HG03025 (cell line): ENCODE results near the gene PDIA2.
"Not testable (repeated sequence)": the region's sequence is repeated elsewhere in the genome, so short reads cannot be mapped to it uniquely, and the experiment has no call there.

Source experiments
- ATAC-seq: cut with Tn5 transposase; IDR thresholded peaks from one replicate; pipeline ENCODE4 v1.9.1; 2021; ENCODE audit warnings: mild to moderate bottlenecking, moderate library complexity; ENCODE audit not compliant: unreplicated experiment, low FRiP score

PDIA2 gene

DNA sequence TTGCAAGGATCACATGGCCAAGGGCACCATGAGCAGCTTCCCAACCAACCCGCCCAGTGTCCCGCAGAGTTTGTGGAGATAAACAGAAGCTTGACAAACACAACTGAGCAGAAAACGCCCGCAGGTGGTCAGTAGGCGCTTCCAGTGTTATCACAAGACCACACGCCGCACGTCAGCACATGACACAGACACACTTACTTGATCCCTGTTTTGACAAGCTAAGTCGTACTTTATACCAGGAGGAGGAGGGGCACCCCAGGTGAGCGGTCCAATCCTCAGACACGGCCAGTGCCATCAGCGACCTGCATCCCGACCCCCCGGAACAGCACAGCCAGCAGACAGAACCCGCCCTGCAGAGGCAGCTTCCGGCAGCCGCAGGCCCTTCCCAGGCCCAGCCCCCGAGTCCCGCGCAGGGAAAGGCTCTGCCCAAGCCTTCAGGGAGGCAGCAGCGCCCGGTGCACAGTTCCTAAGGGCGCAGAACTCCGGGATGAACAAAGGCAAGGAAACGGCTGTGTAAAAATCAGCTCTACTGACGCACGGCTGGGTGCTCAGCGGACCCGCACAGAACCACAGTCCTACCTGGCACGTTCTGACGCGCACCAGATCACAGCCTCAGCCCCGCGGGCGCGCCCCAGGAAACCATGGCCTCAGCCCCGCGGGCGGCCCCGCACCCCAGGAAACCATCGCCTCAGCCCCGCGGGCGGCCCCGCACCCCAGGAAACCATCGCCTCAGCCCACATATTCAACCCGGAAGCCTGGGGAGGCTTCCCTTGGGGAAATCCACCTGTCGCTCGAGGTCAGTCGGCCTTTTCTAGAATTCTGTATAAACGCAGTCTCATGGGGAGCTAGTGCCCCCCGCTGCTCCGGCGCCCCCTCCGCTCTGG, 41.7 kb downstream of the PDIA2 start:
- no peak for ATAC-seq

GRCh38 chr16:325375-326145, 42.6 kb downstream of the PDIA2 start:
- ATAC-seq, result no peak

DNA sequence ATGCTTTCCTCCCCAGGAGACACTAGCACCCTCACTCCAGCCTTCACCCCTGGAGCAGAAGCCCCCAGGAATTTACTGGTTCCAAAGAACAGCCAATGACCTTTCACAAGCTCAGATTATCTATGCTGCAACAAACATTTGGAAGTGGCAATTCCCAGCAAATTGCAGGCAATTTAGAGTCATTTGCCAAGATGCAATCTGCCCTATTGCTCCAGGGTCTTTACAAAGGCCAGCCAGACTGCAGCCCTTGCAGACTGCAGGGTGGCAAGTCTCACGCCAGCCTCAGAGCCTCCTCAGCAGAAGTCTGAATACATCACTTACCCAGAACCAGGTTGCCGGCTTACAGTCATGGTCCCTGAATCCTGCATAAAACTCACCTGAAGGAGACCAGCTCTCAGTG, 47.8 kb downstream of the PDIA2 start:
- ATAC-seq, result no peak

GRCh38 chr16:331181-331814, 48.3 kb downstream of the PDIA2 start:
- not testable (repeated sequence) for ATAC-seq

GRCh38 chr16:333406-334094, 50.6 kb downstream of the PDIA2 start:
- ATAC-seq, result no peak

GRCh38 chr16:334164-334832, 51.3 kb downstream of the PDIA2 start:
- ATAC-seq, result not testable (repeated sequence)

DNA sequence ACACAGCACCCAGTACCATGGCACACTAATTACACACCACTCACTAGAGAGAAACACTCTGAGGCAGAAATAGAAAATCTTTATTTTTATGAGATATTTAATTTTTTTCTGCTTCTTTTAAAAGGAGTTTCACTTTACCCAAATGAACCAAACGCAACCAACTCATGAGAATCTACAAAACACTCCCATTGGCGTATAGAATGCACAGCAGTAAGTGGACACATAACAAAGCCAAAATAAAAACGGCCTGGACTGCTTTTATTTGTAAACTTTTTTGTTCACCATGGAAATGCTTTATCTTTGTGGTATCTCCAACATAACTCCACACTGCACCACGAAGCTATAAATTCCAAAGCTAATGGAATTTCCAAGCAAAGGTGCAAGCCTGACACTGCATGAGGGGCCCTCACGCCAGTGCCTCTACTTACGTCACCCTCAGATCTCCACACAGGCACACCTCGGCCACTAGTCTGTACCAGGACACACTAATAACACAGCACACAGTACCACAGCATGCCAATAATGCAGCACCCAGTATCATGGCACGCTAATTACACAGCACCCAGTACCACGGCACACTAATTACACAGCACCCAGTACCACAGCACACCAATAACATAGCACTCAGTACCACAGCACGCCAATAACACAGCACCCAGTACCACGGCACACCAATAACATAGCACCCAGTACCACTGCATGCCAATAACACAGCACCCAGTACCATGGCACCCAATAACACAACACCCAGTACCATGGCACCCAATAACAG, 52.1 kb downstream of the PDIA2 start:
- not testable (repeated sequence) for ATAC-seq

DNA sequence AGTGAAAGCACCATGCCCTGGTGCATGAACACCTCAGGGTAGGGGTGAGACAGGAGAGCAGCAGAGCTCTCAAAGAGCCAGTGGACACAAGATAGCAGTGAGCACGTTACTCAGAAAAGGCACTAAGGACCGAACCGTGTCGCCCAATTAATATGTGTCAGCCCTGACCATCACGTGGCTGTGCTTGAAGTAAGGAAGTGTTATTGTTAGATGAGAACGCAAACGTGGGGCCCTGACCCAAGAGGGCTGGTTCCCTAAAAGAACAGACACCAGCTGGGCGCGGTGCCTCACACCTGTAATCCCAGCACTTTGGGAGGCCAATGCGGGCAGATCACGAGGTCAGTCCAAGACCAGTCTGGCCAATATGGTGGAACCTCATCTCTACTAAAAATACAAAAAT, 53.3 kb downstream of the PDIA2 start:
- ATAC-seq, result no peak
